ENCODE measurements around the gene ERMAP. TPM values are rescaled to one million over a fixed set of nuclear protein-coding genes. Genes with fewer than 3 reads are reported as not detected.

The ERMAP gene
- total and polyA plus RNA-seq, 7 donors, result 1.4 to 3.7 (median 2.0) TPM

DNA sequence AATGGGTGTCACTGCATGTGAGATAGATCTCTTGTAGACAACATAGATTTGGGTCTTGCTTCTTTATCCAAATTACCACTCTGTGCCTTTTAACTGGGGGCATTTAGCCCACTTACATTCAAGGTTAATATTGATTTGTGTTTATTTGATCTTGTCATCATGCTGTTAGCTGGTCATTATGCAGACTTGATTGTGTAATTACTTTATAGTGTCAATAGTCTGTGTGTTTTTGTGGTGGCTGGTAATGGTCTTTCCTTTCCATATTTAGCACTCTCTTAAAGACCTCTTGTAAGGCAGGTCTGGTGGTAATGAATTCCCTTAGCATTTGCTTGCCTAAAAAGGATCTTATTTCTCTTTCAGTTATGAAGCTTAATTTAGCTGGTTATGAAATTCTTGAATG lies 59.1 kb downstream of the ERMAP start:
- Histone ChIP-seq H3K4me1 (no peaks in the 10 kb centered on the region), H3K4me3 (no peak overlapping the region), H3K36me3 (ENCODE audit: insufficient read depth in 1 of 2, low read depth in 1 of 2) (no peaks in the 10 kb centered on the region), H3K27ac (no peak overlapping the region), H3K27me3 (ENCODE audit: insufficient read depth in 3 of 3, low read length in 2 of 3) (peaks cover 0 to 10% (median 2%) of the 10 kb centered on the region in 3 donors), H3K9me3 (peaks cover 4% of the 10 kb centered on the region)
- ATAC-seq (no peak), DNase-seq (no peak)
- intact Hi-C loops (cut with DNase I), result no loop called here
- TF ChIP-seq, protein P1, sequence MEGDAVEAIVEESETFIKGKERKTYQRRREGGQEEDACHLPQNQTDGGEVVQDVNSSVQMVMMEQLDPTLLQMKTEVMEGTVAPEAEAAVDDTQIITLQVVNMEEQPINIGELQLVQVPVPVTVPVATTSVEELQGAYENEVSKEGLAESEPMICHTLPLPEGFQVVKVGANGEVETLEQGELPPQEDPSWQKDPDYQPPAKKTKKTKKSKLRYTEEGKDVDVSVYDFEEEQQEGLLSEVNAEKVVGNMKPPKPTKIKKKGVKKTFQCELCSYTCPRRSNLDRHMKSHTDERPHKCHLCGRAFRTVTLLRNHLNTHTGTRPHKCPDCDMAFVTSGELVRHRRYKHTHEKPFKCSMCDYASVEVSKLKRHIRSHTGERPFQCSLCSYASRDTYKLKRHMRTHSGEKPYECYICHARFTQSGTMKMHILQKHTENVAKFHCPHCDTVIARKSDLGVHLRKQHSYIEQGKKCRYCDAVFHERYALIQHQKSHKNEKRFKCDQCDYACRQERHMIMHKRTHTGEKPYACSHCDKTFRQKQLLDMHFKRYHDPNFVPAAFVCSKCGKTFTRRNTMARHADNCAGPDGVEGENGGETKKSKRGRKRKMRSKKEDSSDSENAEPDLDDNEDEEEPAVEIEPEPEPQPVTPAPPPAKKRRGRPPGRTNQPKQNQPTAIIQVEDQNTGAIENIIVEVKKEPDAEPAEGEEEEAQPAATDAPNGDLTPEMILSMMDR (IDR thresholded peaks at IDR 0.05), result no peak

DNA sequence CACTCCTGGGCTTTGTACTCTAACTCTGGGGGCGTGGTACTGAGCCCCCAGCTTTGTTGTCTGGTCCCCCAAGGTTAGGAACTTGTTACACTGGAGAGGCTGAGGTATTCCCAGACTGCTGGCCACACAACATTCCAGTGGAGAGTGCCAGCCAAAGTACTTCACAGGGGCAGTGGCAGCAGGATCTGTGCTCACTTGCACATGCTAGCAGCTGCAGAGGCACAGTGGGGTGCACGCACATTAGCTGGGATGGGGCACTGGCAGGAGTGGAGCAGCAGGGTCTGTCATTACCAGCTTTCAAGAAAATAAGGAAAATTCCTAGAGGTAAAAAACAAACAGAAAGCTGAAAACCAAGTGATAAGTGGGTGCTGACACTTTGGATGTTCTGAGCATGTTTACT lies 60.5 kb downstream of the ERMAP start:
- TF ChIP-seq, protein P1 (IDR thresholded peaks at IDR 0.05), result no peak
- 36 to 67% (median 50%) methylated on average over 2 of the region's 2 CpGs for WGBS, 3 donors
- H3K4me1 ChIP-seq, result no peaks in the 10 kb centered on the region
- DNase-seq, result no peak
- H3K9me3 ChIP-seq, result peaks cover 4% of the 10 kb centered on the region
- intact Hi-C loops (cut with DNase I), result no loop called here
- no peak for ATAC-seq
- no peak overlapping the region for H3K4me3 ChIP-seq
- H3K27ac ChIP-seq, result no peak overlapping the region
- no peaks in the 10 kb centered on the region for H3K36me3 ChIP-seq (ENCODE audit: insufficient read depth in 1 of 2, low read depth in 1 of 2)
- peaks cover 0 to 14% (median 2%) of the 10 kb centered on the region in 3 donors for H3K27me3 ChIP-seq (ENCODE audit: insufficient read depth in 3 of 3, low read length in 2 of 3)

DNA sequence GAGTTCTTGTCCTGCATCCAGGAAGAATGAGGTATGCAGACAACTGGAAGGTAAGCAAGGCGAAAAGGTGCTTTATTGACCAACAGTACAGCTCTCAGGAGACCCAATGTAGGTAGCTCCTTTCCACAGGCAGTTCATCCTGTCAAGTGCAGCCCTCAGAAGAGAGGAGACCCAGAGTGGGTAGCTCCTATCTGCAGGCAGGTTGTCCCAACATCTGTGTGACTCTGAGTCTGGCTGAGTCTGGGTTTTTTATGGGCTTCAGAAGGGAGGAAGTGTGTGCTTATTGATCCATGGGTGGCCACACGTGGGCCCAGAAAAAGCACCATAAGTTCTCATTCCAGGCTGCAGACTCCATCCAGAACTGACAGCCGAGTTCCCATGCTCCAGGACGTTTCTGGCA lies 63.5 kb downstream of the ERMAP start:
- 47 to 63% (median 52%) methylated on average over 4 of the region's 4 CpGs for WGBS, 3 donors

DNA sequence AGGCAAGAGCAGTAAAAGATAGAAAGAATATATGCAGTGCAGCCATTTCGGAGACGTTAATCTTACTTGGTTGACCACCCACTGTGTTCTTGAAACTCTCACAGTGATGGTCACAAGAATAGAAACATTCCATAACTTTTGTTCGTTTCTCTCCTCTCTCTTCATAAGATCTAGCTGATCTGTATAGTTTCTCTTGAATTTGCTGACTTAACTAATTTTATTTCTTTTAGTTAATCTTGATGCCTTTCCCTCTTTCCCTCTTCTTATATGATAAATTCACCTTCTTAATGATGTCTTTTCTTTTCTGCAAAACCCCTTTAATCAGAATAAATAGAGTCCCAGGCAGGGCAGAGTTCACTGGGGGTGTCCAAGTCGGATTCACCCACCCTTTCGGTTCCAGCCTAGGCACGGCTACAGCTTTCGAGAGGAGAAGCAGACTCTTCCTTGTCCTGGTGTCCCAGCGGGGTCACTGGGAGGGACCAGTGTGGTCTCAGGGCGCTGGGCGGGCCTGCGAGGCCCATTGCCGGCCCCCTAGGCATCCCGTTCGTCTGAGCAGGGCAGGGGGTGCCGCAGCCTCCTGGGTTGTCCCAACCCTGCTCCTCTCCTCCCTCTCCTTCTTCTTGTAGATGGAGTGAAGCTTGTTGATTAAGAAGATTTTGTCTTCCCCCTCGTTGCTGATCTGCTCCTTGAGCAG lies 69.3 kb downstream of the ERMAP start:
- intact Hi-C loops (cut with DNase I), result no loop called here
- Histone ChIP-seq H3K4me1 (no peaks in the 10 kb centered on the region), H3K9me3 (no peaks in the 10 kb centered on the region), H3K27ac (no peak overlapping the region), H3K36me3 (ENCODE audit: insufficient read depth in 1 of 2, low read depth in 1 of 2) (no peaks in the 10 kb centered on the region), H3K4me3 (no peak overlapping the region), H3K27me3 (ENCODE audit: insufficient read depth in 3 of 3, low read length in 2 of 3) (peaks cover 0 to 3% (median 0%) of the 10 kb centered on the region in 3 donors)
- TF ChIP-seq, protein P1 (IDR thresholded peaks at IDR 0.05), result no peak
- ATAC-seq (no peak), DNase-seq (no peak)
- WGBS, 3 donors, result 77 to 82% (median 79%) methylated on average over 16 of the region's 16 CpGs

More for the DNA sequence above, 63.5 kb downstream of the ERMAP start:
- no peak for DNase-seq
- H3K27ac ChIP-seq, result no peak overlapping the region
- no peaks in the 10 kb centered on the region for H3K9me3 ChIP-seq
- ATAC-seq, result no peak
- H3K36me3 ChIP-seq (ENCODE audit: insufficient read depth in 1 of 2, low read depth in 1 of 2), result no peaks in the 10 kb centered on the region
- peaks cover 0 to 14% (median 2%) of the 10 kb centered on the region in 3 donors for H3K27me3 ChIP-seq (ENCODE audit: insufficient read depth in 3 of 3, low read length in 2 of 3)
- no peak overlapping the region for H3K4me3 ChIP-seq
- H3K4me1 ChIP-seq, result no peaks in the 10 kb centered on the region
- TF ChIP-seq, protein P1 (IDR thresholded peaks at IDR 0.05), result no peak
- intact Hi-C loops (cut with DNase I), result no loop called here

DNA sequence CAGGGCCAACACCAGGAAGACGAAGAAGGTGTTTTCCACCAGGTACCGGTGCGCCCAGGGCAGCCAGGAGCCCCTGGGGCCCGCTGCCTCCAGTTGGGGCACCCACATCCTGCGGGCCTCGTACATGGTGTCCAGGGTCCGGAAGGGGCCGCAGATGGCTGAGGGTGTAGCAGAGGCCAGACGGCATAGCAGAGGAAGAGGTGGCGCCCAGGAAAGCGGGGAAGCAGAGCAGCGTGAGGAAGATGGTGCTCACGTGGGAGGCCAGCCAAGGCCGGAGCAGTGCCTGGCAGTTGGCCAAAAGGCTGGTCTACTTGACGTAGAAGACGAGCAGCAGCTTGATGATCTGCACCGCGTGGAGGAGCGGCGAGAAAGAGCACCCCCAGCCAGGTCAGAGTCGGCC lies 69.9 kb downstream of the ERMAP start:
- Histone ChIP-seq H3K36me3 (ENCODE audit: insufficient read depth in 1 of 2, low read depth in 1 of 2) (no peaks in the 10 kb centered on the region), H3K27me3 (ENCODE audit: insufficient read depth in 3 of 3, low read length in 2 of 3) (peaks cover 0 to 3% (median 0%) of the 10 kb centered on the region in 3 donors), H3K4me3 (no peak overlapping the region), H3K4me1 (no peaks in the 10 kb centered on the region), H3K27ac (no peak overlapping the region), H3K9me3 (no peaks in the 10 kb centered on the region)
- DNase-seq, result no peak
- WGBS, 3 donors, result 64 to 73% (median 67%) methylated on average over 21 of the region's 21 CpGs
- TF ChIP-seq, protein P1 (IDR thresholded peaks at IDR 0.05), result no peak
- intact Hi-C loops (cut with DNase I), result no loop called here
- no peak for ATAC-seq
